Left colon (tissue), 2 donors: ENCODE data around the gene ERBB4. TPM values are rescaled to one million over a fixed set of nuclear protein-coding genes. Genes with fewer than 3 reads are reported as not detected.

ENCODE experiments used
- ATAC-seq: fragments of 200-7000 bp; cut with Tn5 transposase; one replicate; pipeline ENCODE4 v1.9.1; 2020; ENCODE audit warnings: mild to moderate bottlenecking, moderate library complexity
- DNase-seq, 2 donors: peaks; one replicate each; pipeline ENCODE4 v3.0.0-alpha.2; 2020
- intact Hi-C, 2 donors: fragments of 100-400 bp; cut with DNase I in 1 of 2; cut with micrococcal nuclease in 1 of 2; formaldehyde crosslinking; loops; one replicate each; pipeline versions ENCODE4 v1.11.2 to v1.14.0; 2022; cut with DNase I, micrococcal nuclease
- total RNA-seq, 2 donors: library from RNA; stranded (reverse); fragmentation: NEBNext Ultra II Directional; extraction: Animal tissue kit (Norgen Biotek cat#: 25700); gene quantifications; one replicate each; pipeline ENCODE4 v1.2.1, GENCODE V29; 2021
- donor health status: DM: no; HTN: no; CAD: no.
- donor health status: DM: yes; HTN: yes; CAD: no.

ERBB4 gene
- total RNA-seq, 2 donors from 2014 or later, result 0.18 to 0.70 TPM

DNA sequence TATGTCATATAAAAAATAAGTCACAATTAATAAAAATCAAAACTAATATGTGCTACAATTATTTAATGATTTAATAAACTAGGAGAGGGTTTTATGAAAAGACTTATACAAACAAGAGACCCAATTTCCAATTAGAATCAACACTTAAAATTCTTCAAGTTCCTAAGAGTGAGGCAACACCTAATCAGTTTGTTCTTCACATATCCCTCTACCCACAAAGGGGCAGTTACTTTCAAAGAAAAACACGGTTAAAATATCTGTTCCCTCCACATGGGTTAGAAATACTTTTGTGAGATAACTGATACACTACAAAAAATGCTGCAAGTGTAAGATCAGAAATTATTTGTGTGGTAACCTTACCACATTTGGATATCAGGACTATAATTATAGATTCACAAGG, 357.0 kb downstream of the ERBB4 start:
- intact Hi-C loops, result no loop called here
- DNase-seq, result no peak
- no peak for ATAC-seq

DNA sequence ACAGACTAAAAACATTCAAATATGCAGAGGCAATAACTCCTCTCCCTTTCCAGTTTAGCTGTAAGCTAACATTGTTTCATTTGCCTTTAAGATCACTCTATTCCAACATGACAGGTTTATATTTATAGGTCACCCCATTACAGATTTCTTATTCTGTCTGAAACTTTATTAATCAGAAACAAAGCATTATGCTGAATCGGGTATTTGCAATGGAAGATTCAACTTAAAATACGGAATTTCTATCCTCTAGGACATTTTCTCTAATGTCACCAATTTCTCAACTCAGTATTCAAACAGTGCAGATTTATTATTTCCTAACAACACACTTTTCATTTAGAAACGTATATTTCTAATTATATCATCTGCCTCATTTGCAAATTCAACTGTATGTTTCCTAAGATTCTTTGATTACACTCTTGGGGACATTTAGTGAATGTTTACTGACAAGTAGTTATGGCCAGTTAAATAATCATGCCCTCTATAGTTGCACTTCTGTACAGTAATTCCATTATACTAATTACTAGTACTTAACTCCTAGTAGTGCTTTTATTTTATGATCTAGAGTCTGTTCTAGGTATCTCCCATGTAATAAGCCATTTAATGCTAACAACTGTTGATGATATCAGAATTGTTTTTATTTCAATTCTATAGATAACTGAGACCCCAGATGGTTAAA, 358.1 kb downstream of the ERBB4 start:
- DNase-seq, result no peak
- no peak for ATAC-seq
- intact Hi-C loops, result no loop called here

GRCh38 chr2:212177724-212178123, 360.9 kb downstream of the ERBB4 start:
- intact Hi-C loops, result no loop called here
- no peak for DNase-seq
- no peak for ATAC-seq

- intact Hi-C loops, result no loop called here
- ATAC-seq (no peak), DNase-seq (no peak)
These were observed 362.5 kb downstream of the ERBB4 start for GRCh38 chr2:212176151-212176550.

- intact Hi-C loops, result no loop called here
- no peak for DNase-seq
- no peak for ATAC-seq
These were observed 364.7 kb downstream of the ERBB4 start for GRCh38 chr2:212173756-212174510.

- intact Hi-C loops, result no loop called here
- no peak for ATAC-seq
- DNase-seq, result no peak
These were observed 365.3 kb downstream of the ERBB4 start for GRCh38 chr2:212173331-212173730.

DNA sequence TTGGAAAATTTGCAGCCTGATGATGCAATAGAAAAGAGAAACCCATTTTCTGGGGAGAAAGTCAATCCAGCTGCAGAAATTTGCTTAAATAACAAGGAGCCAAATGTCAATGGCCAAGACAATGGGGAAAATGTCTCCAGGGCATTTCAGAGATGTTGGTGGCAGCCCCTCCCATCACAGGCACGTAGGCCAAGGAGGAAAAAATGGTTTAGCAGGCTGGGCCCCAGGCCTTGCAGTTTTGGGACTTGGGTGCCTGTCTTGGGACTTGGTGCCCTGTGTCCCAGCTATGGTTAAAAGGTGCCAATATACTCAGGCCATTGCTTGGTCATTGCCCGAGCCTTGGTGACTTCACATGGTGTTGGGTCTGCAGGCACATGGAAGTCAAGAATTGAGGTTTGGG, 368.2 kb downstream of the ERBB4 start:
- no peak for ATAC-seq
- DNase-seq, result no peak
- intact Hi-C loops, result no loop called here

DNA sequence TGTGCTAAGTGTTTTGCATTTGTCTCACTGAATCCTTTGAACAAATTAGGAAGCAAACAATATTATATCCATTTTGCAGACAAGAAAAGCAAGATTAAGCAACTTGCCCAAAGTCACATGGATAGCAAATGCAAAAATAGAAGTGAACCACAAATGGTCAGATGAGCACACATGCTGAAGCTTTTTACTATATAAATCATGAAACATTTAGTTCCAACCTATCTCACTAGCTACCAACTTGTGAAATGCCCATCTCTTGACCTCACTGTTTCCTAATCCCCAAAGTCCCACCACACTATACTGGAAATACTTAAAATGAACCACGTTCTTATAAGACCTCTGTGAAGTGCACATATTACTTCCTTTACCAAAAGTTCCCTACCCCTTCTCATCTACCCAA, 380.5 kb downstream of the ERBB4 start:
- DNase-seq (no peak), ATAC-seq (no peak)
- intact Hi-C loops, result no loop called here

DNA sequence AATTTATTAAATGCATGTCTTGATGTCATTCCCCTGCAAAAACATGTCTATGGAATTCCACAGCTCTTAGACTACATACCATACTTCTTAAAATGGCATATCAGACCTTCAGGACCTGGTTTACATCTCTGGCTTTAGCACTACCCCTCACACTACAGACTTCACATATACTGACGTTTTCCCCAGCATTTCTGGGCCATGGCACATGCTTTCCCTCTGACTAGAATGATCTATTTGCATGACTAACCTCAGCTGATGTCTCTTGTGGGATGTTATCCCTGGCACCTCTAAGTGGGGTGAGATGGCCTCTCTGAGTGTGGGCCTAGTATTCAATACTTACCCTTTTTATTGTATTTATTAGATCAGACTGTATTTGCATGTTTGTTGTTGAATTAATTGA, 381.6 kb downstream of the ERBB4 start:
- DNase-seq (no peak), ATAC-seq (no peak)
- intact Hi-C loops, result no loop called here

- ATAC-seq, result no peak
- intact Hi-C loops, result no loop called here
These were observed 382.5 kb downstream of the ERBB4 start for GRCh38 chr2:212156088-212156487.

DNA sequence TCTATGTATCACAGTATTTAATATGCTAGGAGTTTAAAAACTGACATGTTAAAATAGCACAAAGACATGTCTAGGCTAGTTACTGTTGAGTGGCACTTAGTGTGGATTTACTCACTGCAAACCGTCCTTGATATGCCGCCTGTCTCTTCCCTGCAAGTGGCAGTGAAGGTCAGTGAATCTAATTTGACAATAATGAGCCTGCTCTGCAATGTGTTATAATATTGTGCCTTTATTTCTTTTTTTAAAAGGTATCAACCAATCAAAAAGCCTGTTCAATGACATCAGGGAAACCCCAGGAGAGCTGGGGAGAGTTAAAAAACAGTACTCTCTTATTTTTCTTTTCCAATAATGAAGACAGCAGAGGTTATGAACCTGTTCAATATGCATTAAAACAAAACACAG, 384.1 kb downstream of the ERBB4 start:
- ATAC-seq (no peak), DNase-seq (no peak)
- intact Hi-C loops, result no loop called here

More at GRCh38 chr2:212156088-212156487, 382.5 kb downstream of the ERBB4 start:
- DNase-seq, result no peak

GRCh38 chr2:212153923-212154322, 384.7 kb downstream of the ERBB4 start:
- ATAC-seq, result no peak
- no peak for DNase-seq
- intact Hi-C loops, result no loop called here

DNA sequence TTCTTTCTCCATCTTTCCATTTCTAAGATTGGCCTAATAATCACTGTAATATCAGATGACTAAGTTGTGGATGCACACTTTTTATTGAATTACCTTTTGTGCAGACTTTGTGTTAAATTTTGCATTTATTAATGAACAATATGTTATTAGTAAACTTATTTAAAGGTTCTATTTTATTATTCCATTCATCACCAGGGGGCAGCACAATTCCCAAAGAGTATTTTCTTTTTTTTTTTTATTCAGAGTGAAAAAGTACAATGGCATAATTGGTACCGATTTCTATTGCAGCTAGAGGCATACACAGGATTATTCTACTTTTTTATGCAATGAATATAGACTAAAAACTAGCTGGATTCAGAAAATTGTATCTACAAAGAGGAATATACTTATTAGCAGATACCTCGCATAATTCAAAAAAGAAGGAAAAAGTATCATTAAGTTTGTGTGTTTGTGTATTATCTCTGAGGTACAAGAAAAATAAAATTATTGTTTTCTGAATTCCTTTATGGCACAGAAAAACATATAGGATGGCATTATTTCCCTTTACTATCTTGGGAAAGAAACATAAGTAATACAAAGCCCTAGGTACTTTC, 390.6 kb downstream of the ERBB4 start:
- intact Hi-C loops, result no loop called here
- ATAC-seq, result no peak

GRCh38 chr2:212146416-212146815, 392.2 kb downstream of the ERBB4 start:
- intact Hi-C loops, result no loop called here
- ATAC-seq (no peak), DNase-seq (no peak)

More for the DNA sequence above, 390.6 kb downstream of the ERBB4 start:
- DNase-seq, result no peak

DNA sequence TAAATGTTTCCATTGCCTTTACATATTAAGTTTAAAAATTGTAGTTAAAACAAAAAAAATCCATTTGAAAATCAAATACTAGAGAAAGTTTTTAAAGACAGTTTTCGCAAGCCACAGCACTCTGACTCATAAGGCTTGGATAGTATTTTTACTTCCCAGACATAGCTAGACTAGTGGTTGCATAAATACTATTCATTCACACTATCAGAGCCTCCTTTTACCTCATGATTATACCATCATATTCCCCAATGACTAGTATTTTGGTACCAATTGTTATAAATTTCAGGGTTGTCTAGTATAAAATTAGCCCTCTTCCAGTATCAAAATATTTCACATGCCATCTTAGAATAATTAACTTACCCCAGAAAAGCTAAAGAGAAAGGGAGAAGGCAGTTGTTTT, 393.5 kb downstream of the ERBB4 start:
- no peak for ATAC-seq
- no peak for DNase-seq
- intact Hi-C loops, result no loop called here

DNA sequence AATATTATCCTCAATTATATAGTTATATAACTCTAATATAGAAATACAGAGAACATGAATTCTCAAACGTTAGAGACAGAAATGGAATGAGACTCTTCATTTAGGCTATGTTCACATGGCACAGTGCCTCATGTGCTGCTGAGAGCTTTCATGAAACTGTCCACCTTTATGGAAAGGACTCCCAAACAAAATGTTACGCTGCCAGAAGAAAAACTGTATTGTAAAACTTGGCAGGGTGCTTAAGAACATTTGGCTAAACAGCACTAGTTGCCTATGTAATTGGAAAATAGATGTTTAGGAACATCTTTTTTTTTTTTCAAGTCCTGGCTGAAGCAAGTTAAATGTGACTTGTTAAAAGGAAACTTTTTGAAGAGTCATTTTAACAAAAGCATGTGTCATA, 396.0 kb downstream of the ERBB4 start:
- intact Hi-C loops, result no loop called here
- ATAC-seq, result no peak
- DNase-seq, result no peak

GRCh38 chr2:212141499-212141898, 397.1 kb downstream of the ERBB4 start:
- no peak for DNase-seq
- no peak for ATAC-seq
- intact Hi-C loops, result no loop called here

GRCh38 chr2:212136216-212136795, 402.3 kb downstream of the ERBB4 start:
- intact Hi-C loops, result no loop called here
- ATAC-seq, result no peak
- no peak for DNase-seq

GRCh38 chr2:212135739-212136138, 402.9 kb downstream of the ERBB4 start:
- DNase-seq, result no peak
- intact Hi-C loops, result no loop called here
- ATAC-seq, result no peak

DNA sequence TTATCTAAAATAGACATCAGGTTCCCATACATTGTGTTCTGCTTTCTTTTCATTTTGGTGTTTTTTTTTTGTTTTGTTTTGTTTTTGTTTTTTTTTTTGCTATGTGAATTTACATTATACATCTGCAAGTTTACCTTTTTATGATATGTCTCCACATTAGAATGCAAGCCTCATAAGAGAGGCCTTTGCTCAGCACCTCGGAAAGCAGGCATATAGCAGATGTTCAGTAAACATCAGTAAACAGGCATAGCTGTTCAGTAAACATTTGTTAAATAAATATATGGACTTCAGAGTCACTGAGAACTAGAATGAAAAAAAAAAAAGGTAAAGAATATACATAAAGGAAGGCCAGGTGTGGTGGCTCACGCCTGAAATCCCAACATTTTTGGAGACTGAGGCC, 405.3 kb downstream of the ERBB4 start:
- intact Hi-C loops, result no loop called here
- ATAC-seq (no peak), DNase-seq (no peak)
